ENCODE results near the gene ZNF275. TPM values are rescaled to one million over a fixed set of nuclear protein-coding genes. Genes with fewer than 3 reads are reported as not detected.

ZNF275 gene
- total RNA-seq, 3 donors from 2014 or later (not counting 1 experiment from before 2014, with no cell fraction given) = 9.1 to 17.4 (median 17.3) TPM

DNA sequence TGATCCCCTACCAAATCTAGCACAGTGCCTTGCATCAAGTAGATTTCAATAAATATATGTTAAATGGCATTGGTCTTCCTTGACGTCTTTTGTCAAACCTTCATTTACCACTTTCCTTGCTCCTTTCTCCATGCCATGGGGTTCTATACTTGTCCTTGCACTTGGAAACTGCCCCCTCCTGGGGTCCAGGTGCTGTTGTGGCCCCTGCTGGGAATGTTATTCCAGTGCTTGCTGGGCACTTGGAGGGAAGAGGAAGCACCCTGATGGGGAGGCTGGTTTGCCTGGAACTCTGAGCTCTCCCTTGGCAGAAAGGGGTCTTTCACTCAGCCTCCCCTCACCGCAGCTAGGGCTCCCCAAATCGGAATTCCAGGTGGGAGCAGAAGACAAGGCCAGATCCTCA, 18.9 kb downstream of the ZNF275 start:
- Mint-ChIP-seq H3K4me3 (no peak overlapping the region), H3K36me3 (no peaks in the 10 kb centered on the region), H3K9me3 (no peaks in the 10 kb centered on the region), H3K4me1 (peaks cover 0 to 5% of the 10 kb centered on the region in 2 donors), H3K27me3 (ENCODE audit: low read depth in 2 of 2) (no peaks in the 10 kb centered on the region), H3K27ac (no peak overlapping the region)
- Histone ChIP-seq H3K4me1 (ENCODE audit: control insufficient read depth, insufficient read depth, low read length) (no peaks in the 10 kb centered on the region), H3K27ac (ENCODE audit: low read length) (no peak overlapping the region), H3K27me3 (ENCODE audit: control insufficient read depth, insufficient read depth, low read length) (no peaks in the 10 kb centered on the region), H3K9me3 (ENCODE audit: control insufficient read depth, insufficient read depth, low read length) (no peaks in the 10 kb centered on the region), H3K36me3 (ENCODE audit: control insufficient read depth, insufficient read depth, low read length) (peaks cover 1% of the 10 kb centered on the region), H3K4me3 (ENCODE audit: low read length) (no peak overlapping the region)
- no peak for ATAC-seq
- DNase-seq = no peak
- WGBS (ENCODE audit: insufficient coverage) = 100% methylated on average over 3 of the region's 3 CpGs
- TF ChIP-seq, protein P1, sequence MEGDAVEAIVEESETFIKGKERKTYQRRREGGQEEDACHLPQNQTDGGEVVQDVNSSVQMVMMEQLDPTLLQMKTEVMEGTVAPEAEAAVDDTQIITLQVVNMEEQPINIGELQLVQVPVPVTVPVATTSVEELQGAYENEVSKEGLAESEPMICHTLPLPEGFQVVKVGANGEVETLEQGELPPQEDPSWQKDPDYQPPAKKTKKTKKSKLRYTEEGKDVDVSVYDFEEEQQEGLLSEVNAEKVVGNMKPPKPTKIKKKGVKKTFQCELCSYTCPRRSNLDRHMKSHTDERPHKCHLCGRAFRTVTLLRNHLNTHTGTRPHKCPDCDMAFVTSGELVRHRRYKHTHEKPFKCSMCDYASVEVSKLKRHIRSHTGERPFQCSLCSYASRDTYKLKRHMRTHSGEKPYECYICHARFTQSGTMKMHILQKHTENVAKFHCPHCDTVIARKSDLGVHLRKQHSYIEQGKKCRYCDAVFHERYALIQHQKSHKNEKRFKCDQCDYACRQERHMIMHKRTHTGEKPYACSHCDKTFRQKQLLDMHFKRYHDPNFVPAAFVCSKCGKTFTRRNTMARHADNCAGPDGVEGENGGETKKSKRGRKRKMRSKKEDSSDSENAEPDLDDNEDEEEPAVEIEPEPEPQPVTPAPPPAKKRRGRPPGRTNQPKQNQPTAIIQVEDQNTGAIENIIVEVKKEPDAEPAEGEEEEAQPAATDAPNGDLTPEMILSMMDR (IDR thresholded peaks at IDR 0.05) = no peak
- intact Hi-C loops (cut with micrococcal nuclease) = no loop called here

- Mint-ChIP-seq H3K4me3 (no peak overlapping the region), H3K27me3 (ENCODE audit: low read depth in 2 of 2) (no peaks in the 10 kb centered on the region), H3K4me1 (peaks cover 0 to 5% of the 10 kb centered on the region in 2 donors), H3K36me3 (no peaks in the 10 kb centered on the region), H3K9me3 (no peaks in the 10 kb centered on the region), H3K27ac (no peak overlapping the region)
- DNase-seq (no peak), ATAC-seq (no peak)
- Histone ChIP-seq H3K4me3 (ENCODE audit: low read length) (no peak overlapping the region), H3K27me3 (ENCODE audit: control insufficient read depth, insufficient read depth, low read length) (no peaks in the 10 kb centered on the region), H3K4me1 (ENCODE audit: control insufficient read depth, insufficient read depth, low read length) (no peaks in the 10 kb centered on the region), H3K9me3 (ENCODE audit: control insufficient read depth, insufficient read depth, low read length) (no peaks in the 10 kb centered on the region), H3K36me3 (ENCODE audit: control insufficient read depth, insufficient read depth, low read length) (no peaks in the 10 kb centered on the region), H3K27ac (ENCODE audit: low read length) (no peak overlapping the region)
- 79% methylated on average over 10 of the region's 12 CpGs for WGBS (ENCODE audit: insufficient coverage)
- TF ChIP-seq, protein P1 (IDR thresholded peaks at IDR 0.05) = no peak
- intact Hi-C loops (cut with micrococcal nuclease) = no loop called here
Observed at GRCh38 chrX:153353416-153353815, 19.5 kb downstream of the ZNF275 start.

- no peak overlapping the region for H3K4me3 Mint-ChIP-seq
- DNase-seq = no peak
- TF ChIP-seq, protein P1 (IDR thresholded peaks at IDR 0.05) = no peak
- 100% methylated on average over 1 of the region's 1 CpG for WGBS (ENCODE audit: insufficient coverage)
- no peaks in the 10 kb centered on the region for H3K9me3 Mint-ChIP-seq
- no peaks in the 10 kb centered on the region for H3K36me3 Mint-ChIP-seq
- intact Hi-C loops (cut with micrococcal nuclease) = no loop called here
- H3K4me1 ChIP-seq (ENCODE audit: control insufficient read depth, insufficient read depth, low read length) = no peaks in the 10 kb centered on the region
- no peaks in the 10 kb centered on the region for H3K4me1 Mint-ChIP-seq
- H3K36me3 ChIP-seq (ENCODE audit: control insufficient read depth, insufficient read depth, low read length) = no peaks in the 10 kb centered on the region
- no peaks in the 10 kb centered on the region for H3K9me3 ChIP-seq (ENCODE audit: control insufficient read depth, insufficient read depth, low read length)
- H3K4me3 ChIP-seq (ENCODE audit: low read length) = no peak overlapping the region
- H3K27me3 ChIP-seq (ENCODE audit: control insufficient read depth, insufficient read depth, low read length) = no peaks in the 10 kb centered on the region
- H3K27me3 Mint-ChIP-seq (ENCODE audit: low read depth in 2 of 2) = no peaks in the 10 kb centered on the region
- no peak overlapping the region for H3K27ac ChIP-seq (ENCODE audit: low read length)
- no peak for ATAC-seq
- no peak overlapping the region for H3K27ac Mint-ChIP-seq
Observed at GRCh38 chrX:153357877-153358276, 23.9 kb downstream of the ZNF275 start.

- H3K27me3 Mint-ChIP-seq (ENCODE audit: low read depth in 2 of 2) = peaks cover 0 to 24% of the 10 kb centered on the region in 2 donors
- Histone ChIP-seq H3K4me1 (ENCODE audit: control insufficient read depth, insufficient read depth, low read length) (no peaks in the 10 kb centered on the region), H3K4me3 (ENCODE audit: low read length) (no peak overlapping the region), H3K27ac (ENCODE audit: low read length) (no peak overlapping the region), H3K27me3 (ENCODE audit: control insufficient read depth, insufficient read depth, low read length) (no peaks in the 10 kb centered on the region), H3K36me3 (ENCODE audit: control insufficient read depth, insufficient read depth, low read length) (no peaks in the 10 kb centered on the region), H3K9me3 (ENCODE audit: control insufficient read depth, insufficient read depth, low read length) (no peaks in the 10 kb centered on the region)
- no CpG with 5 or more reads among the region's 2 CpGs for WGBS (ENCODE audit: insufficient coverage)
- ATAC-seq (no peak), DNase-seq (no peak)
- no peaks in the 10 kb centered on the region for H3K36me3 Mint-ChIP-seq
- H3K9me3 Mint-ChIP-seq = no peaks in the 10 kb centered on the region
- no peak overlapping the region for H3K27ac Mint-ChIP-seq
- intact Hi-C loops (cut with micrococcal nuclease) = no loop called here
- no peaks in the 10 kb centered on the region for H3K4me1 Mint-ChIP-seq
- no peak overlapping the region for H3K4me3 Mint-ChIP-seq
- TF ChIP-seq, protein P1 (IDR thresholded peaks at IDR 0.05) = no peak
Observed at GRCh38 chrX:153361781-153362397, 27.9 kb downstream of the ZNF275 start.
